Measurements from ENCODE around the gene MFGE8. TPM values are rescaled to one million over a fixed set of nuclear protein-coding genes. Genes with fewer than 3 reads are reported as not detected.

Gene MFGE8
- total RNA-seq, 3 donors from 2014 or later = 226 to 457 (median 311) TPM

- TF ChIP-seq POLR2AphosphoS5 (IDR thresholded peaks at IDR 0.05) = no peak
- TF ChIP-seq CTCF (IDR thresholded peaks at IDR 0.05) = no peak
- no peak for TF ChIP-seq POLR2A (IDR thresholded peaks at IDR 0.05)
- Histone ChIP-seq H3K27me3 (no peaks in the 10 kb centered on the region), H3K4me1 (no peaks in the 10 kb centered on the region), H3K9me3 (no peaks in the 10 kb centered on the region), H3K4me3 (no peak overlapping the region), H3K36me3 (no peaks in the 10 kb centered on the region), H3K27ac (peak overlapping the region; percentile 40 to 61)
- no peak for DNase-seq (ENCODE audit: low spot score in 2 of 2)
- intact Hi-C loops (cut with DNase I; ENCODE audit: low total_unique reads) = no loop called here
Measured at GRCh38 chr15:88954431-88955277, 41.5 kb upstream of the MFGE8 start.

GRCh38 chr15:88950600-88951160 lies 37.5 kb upstream of the MFGE8 start:
- Histone ChIP-seq H3K27me3 (no peaks in the 10 kb centered on the region), H3K4me1 (no peaks in the 10 kb centered on the region), H3K4me3 (no peak overlapping the region), H3K36me3 (no peaks in the 10 kb centered on the region), H3K27ac (no peak overlapping the region), H3K9me3 (no peaks in the 10 kb centered on the region)
- intact Hi-C loops (cut with DNase I; ENCODE audit: low total_unique reads) = no loop called here
- TF ChIP-seq CTCF (IDR thresholded peaks at IDR 0.05) (no peak), POLR2A (IDR thresholded peaks at IDR 0.05) (no peak), POLR2AphosphoS5 (IDR thresholded peaks at IDR 0.05) (no peak)
- DNase-seq (ENCODE audit: low spot score in 2 of 2) = no peak

GRCh38 chr15:88949734-88950400 lies 36.7 kb upstream of the MFGE8 start:
- no peaks in the 10 kb centered on the region for H3K9me3 ChIP-seq
- H3K27me3 ChIP-seq = no peaks in the 10 kb centered on the region
- H3K4me1 ChIP-seq = no peaks in the 10 kb centered on the region
- intact Hi-C loops (cut with DNase I; ENCODE audit: low total_unique reads) = no loop called here
- no peak for TF ChIP-seq POLR2A (IDR thresholded peaks at IDR 0.05)
- TF ChIP-seq CTCF (IDR thresholded peaks at IDR 0.05) = no peak
- TF ChIP-seq POLR2AphosphoS5 (IDR thresholded peaks at IDR 0.05) = no peak
- DNase-seq (ENCODE audit: low spot score in 2 of 2) = no peak
- no peaks in the 10 kb centered on the region for H3K36me3 ChIP-seq
- no peak overlapping the region for H3K27ac ChIP-seq
- H3K4me3 ChIP-seq = no peak overlapping the region

GRCh38 chr15:88940110-88940675 lies 27.0 kb upstream of the MFGE8 start:
- H3K27ac ChIP-seq = no peak overlapping the region
- intact Hi-C loops (cut with DNase I; ENCODE audit: low total_unique reads) = no loop called here
- DNase-seq (ENCODE audit: low spot score in 2 of 2) = no peak
- H3K9me3 ChIP-seq = no peaks in the 10 kb centered on the region
- TF ChIP-seq POLR2AphosphoS5 (IDR thresholded peaks at IDR 0.05) (no peak), CTCF (IDR thresholded peaks at IDR 0.05) (no peak), POLR2A (IDR thresholded peaks at IDR 0.05) (no peak)
- no peaks in the 10 kb centered on the region for H3K4me1 ChIP-seq
- no peaks in the 10 kb centered on the region for H3K36me3 ChIP-seq
- no peak overlapping the region for H3K4me3 ChIP-seq
- H3K27me3 ChIP-seq = no peaks in the 10 kb centered on the region

GRCh38 chr15:88939486-88939806 lies 26.3 kb upstream of the MFGE8 start:
- no peaks in the 10 kb centered on the region for H3K36me3 ChIP-seq
- H3K27ac ChIP-seq = no peak overlapping the region
- TF ChIP-seq POLR2AphosphoS5 (IDR thresholded peaks at IDR 0.05) (no peak), CTCF (IDR thresholded peaks at IDR 0.05) (no peak), POLR2A (IDR thresholded peaks at IDR 0.05) (no peak)

More at GRCh38 chr15:88939486-88939806, 26.3 kb upstream of the MFGE8 start:
- Histone ChIP-seq H3K4me1 (no peaks in the 10 kb centered on the region), H3K27me3 (no peaks in the 10 kb centered on the region), H3K9me3 (no peaks in the 10 kb centered on the region), H3K4me3 (no peak overlapping the region)
- no peak for DNase-seq (ENCODE audit: low spot score in 2 of 2)
- intact Hi-C loops (cut with DNase I; ENCODE audit: low total_unique reads) = no loop called here
